Keratinocyte (primary cell): ENCODE measurements around the gene TLE1.

ENCODE experiments used
- EZH2 ChIP-seq: IDR thresholded peaks from one replicate; pipeline ENCODE4 v1.6.1; 2012; ENCODE audit warnings: inconsistent platforms, mild to moderate bottlenecking, low read length, moderate library complexity
- TF ChIP-seq, protein P1 (sequence below), 3 experiments: IDR thresholded peaks in 1 of 3; conservative IDR thresholded peaks in 1 of 3; optimal IDR thresholded peaks in 1 of 3; 2 replicates in 2 of 3; 3 replicates in 1 of 3; pipeline versions ENCODE3 to v1.5.1; 2011; ENCODE audit warnings: low read length in 3 of 3, mild to moderate bottlenecking in 3 of 3, moderate library complexity in 2 of 3, control low read depth in 1 of 3, inconsistent platforms in 1 of 3; ENCODE audit not compliant: insufficient read depth in 2 of 3; ENCODE audit errors: extremely low read depth in 1 of 3

DNA sequence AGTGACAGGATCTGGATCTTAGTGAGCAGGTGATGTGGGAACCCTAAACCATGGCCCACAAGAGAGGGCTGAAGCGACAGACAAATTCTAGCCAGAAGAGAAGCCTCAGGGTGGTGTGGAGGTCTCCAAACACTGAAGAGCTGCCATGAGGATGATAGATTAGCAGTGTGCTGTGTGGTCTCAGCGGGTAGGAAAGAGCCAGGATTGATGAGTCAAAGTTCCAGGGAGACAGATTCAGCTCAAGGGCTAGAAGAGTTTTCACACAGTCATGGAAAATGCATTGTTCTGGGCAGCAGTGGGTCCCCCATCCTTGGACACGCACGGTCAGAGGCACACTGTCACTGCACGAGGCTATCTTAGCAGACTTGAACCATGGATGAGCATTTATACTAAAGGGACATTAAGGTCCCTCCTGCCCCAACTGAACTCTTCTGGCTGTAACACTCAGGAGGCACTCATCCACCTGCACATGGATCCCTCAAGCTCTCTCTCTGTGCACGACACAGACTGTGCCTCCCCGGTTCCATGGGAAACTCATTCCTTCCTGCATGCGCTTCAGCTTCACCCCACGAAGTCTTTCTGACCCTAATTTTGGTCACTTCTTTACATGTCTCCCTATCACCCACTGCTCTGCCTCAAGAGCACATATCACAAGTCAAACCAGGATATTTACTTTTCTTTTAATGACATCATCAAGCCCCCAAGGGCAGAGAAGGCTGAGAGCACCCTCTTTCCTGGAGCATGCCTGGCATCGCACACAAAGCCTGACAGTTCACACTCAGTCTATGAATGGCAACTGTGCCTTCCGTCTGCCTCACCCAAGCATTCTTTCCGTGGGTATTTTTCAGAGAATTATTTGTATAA lies 84.8 kb downstream of the TLE1 start:
- no peak for TF ChIP-seq EZH2
- TF ChIP-seq, protein P1, sequence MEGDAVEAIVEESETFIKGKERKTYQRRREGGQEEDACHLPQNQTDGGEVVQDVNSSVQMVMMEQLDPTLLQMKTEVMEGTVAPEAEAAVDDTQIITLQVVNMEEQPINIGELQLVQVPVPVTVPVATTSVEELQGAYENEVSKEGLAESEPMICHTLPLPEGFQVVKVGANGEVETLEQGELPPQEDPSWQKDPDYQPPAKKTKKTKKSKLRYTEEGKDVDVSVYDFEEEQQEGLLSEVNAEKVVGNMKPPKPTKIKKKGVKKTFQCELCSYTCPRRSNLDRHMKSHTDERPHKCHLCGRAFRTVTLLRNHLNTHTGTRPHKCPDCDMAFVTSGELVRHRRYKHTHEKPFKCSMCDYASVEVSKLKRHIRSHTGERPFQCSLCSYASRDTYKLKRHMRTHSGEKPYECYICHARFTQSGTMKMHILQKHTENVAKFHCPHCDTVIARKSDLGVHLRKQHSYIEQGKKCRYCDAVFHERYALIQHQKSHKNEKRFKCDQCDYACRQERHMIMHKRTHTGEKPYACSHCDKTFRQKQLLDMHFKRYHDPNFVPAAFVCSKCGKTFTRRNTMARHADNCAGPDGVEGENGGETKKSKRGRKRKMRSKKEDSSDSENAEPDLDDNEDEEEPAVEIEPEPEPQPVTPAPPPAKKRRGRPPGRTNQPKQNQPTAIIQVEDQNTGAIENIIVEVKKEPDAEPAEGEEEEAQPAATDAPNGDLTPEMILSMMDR (optimal IDR thresholded peaks at IDR 0.05 in 1 of 3, IDR thresholded peaks at IDR 0.05 in 1 of 3, conservative IDR thresholded peaks at IDR 0.05 in 1 of 3; ENCODE audit: extremely low read depth in 1 of 3, insufficient read depth in 2 of 3, low read length in 3 of 3): no peak
